Endothelial cell of umbilical vein (primary cell): ENCODE data around the gene LYVE1. TPM values are rescaled to one million over a fixed set of nuclear protein-coding genes. Genes with fewer than 3 reads are reported as not detected.

ENCODE experiments used
- BruUV-seq: library from RNA; stranded (reverse); fragments of 400-500 nt; replicated peaks from 2 replicates; lab custom pipeline; 2021; lab: Mats Ljungman, UMichigan
- CTCF ChIA-PET: fragments of 300-600, 350-600 bp; sonication (Branson Sonifier 250); formaldehyde crosslinking; loops from one replicate; lab custom pipeline; 2021; ENCODE audit warnings: antibody characterized with exemption, inconsistent platforms; lab: Charles Lee
- POLR2A ChIA-PET: fragments of 300-600, 350-600 bp; sonication (Branson Sonifier 250); formaldehyde crosslinking; loops from one replicate; lab custom pipeline; 2021; ENCODE audit warnings: antibody characterized with exemption, inconsistent platforms; lab: Charles Lee
- DNase-seq: peaks from one replicate; pipeline ENCODE4 v3.0.0-alpha.2; 2011; ENCODE audit warnings: low read depth, low spot score
- FAIRE-seq: peaks from 2 replicates; lab custom pipeline; 2011; peaks lifted over from hg19 to GRCh38; lab: Jason Lieb, UNC
- H2AFZ ChIP-seq: 2 replicates; pipeline ENCODE4 v1.6.0; 2012; ENCODE audit warnings: low read depth, low read length, control low read depth, inconsistent platforms
- H3K27ac ChIP-seq: 2 replicates; pipeline ENCODE4 v1.5.1; 2011; ENCODE audit warnings: low read depth, mild to moderate bottlenecking, control low read depth, low read length, moderate library complexity; ENCODE audit not compliant: insufficient read depth
- H3K27me3 ChIP-seq, 2 experiments: 2 replicates each; pipeline versions ENCODE4 v1.6.0 to v1.6.1; 2011; ENCODE audit warnings: low read length in 2 of 2, mixed read lengths in 1 of 2; ENCODE audit not compliant: control insufficient read depth in 2 of 2, insufficient read depth in 2 of 2
- H3K36me3 ChIP-seq, 2 experiments: 2 replicates in 1 of 2; 3 replicates in 1 of 2; pipeline ENCODE4 v1.5.1; 2011; ENCODE audit warnings: low read length in 2 of 2, mild to moderate bottlenecking in 1 of 2, moderate library complexity in 1 of 2; ENCODE audit not compliant: control insufficient read depth in 2 of 2, insufficient read depth in 2 of 2; ENCODE audit errors: extremely low read depth in 1 of 2
- H3K4me1 ChIP-seq: 3 replicates; pipeline ENCODE4 v1.5.1; 2011; ENCODE audit warnings: mild to moderate bottlenecking, low read length; ENCODE audit not compliant: control insufficient read depth, insufficient read depth; ENCODE audit errors: extremely low read depth
- H3K4me2 ChIP-seq: 2 replicates; pipeline ENCODE4 v1.6.1; 2011; ENCODE audit warnings: low read length, control low read depth, mixed read lengths; ENCODE audit not compliant: insufficient read depth
- H3K4me3 ChIP-seq, 3 experiments: fragments of 200-600 bp in 1 of 3; sonication (generic), shearing (Covaris generic) in 1 of 3; replicated peaks in 1 of 3; 2 replicates each; pipeline ENCODE4 v1.5.1; 2011 to 2016; ENCODE audit warnings: control low read depth in 3 of 3, low read length in 3 of 3, mild to moderate bottlenecking in 2 of 3, inconsistent platforms in 1 of 3, low read depth in 1 of 3, moderate library complexity in 1 of 3; ENCODE audit not compliant: insufficient read depth in 1 of 3
- H3K79me2 ChIP-seq: 2 replicates; pipeline ENCODE4 v1.6.0; 2012; ENCODE audit warnings: low read length, inconsistent platforms; ENCODE audit not compliant: control insufficient read depth, insufficient read depth
- H3K9ac ChIP-seq: replicated peaks from 2 replicates; pipeline ENCODE3; 2011; ENCODE audit warnings: low read length, control low read depth; ENCODE audit not compliant: insufficient read depth; ENCODE audit errors: extremely low read depth
- H3K9me1 ChIP-seq: replicated peaks from 3 replicates; pipeline ENCODE4 v1.6.0; 2011; ENCODE audit warnings: mild to moderate bottlenecking, low read length; ENCODE audit not compliant: control insufficient read depth, insufficient read depth; ENCODE audit errors: extremely low read depth
- H3K9me3 ChIP-seq: replicated peaks from 2 replicates; pipeline ENCODE4 v1.5.1; 2012; ENCODE audit warnings: low read length, inconsistent platforms; ENCODE audit not compliant: control insufficient read depth, insufficient read depth
- H4K20me1 ChIP-seq: replicated peaks from 2 replicates; pipeline ENCODE3; 2011; ENCODE audit warnings: mild to moderate bottlenecking, low read length; ENCODE audit not compliant: control insufficient read depth, insufficient read depth; ENCODE audit errors: extremely low read depth
- CTCF ChIP-seq, 2 donors: IDR thresholded peaks; 1 replicate in 1 of 2; 2 replicates in 1 of 2; pipeline ENCODE4 v1.5.1; 2011; ENCODE audit warnings: low read length in 2 of 2, mild to moderate bottlenecking in 2 of 2, moderate library complexity in 2 of 2, control low read depth in 1 of 2, inconsistent platforms in 1 of 2, low read depth in 1 of 2; ENCODE audit not compliant: insufficient read depth in 1 of 2; ENCODE audit errors: extremely low read depth in 1 of 2
- FOS ChIP-seq: IDR thresholded peaks from 2 replicates; pipeline ENCODE4 v1.6.1; 2011; ENCODE audit warnings: mild to moderate bottlenecking, low read length, moderate library complexity, borderline replicate concordance; ENCODE audit not compliant: insufficient read depth
- GATA2 ChIP-seq: IDR thresholded peaks from 2 replicates; pipeline ENCODE4 v1.7.0; 2011; ENCODE audit warnings: low read depth, mild to moderate bottlenecking, moderate library complexity, mixed read lengths, low read length; ENCODE audit not compliant: insufficient read length, insufficient read depth
- MAX ChIP-seq: IDR thresholded peaks from 2 replicates; pipeline ENCODE4 v1.6.1; 2011; ENCODE audit not compliant: insufficient read depth, insufficient read length
- MYC ChIP-seq: IDR thresholded peaks from one replicate; pipeline ENCODE4 v1.6.1; 2011; ENCODE audit warnings: mild to moderate bottlenecking, low read depth, low read length
- POLR2AphosphoS5 ChIP-seq: IDR thresholded peaks from 2 replicates; pipeline ENCODE4 v1.6.1; 2012; ENCODE audit warnings: low read depth, mild to moderate bottlenecking, control low read depth, low read length, moderate library complexity; ENCODE audit not compliant: insufficient read depth
- dilution Hi-C: fragments of 300-500 bp; cut with MboI; formaldehyde crosslinking; loops from one replicate; pipeline ENCODE4 v1.15.0; 2019; ENCODE audit warnings: low sequenced_read_pairs; ENCODE audit not compliant: extremely low pct_ligation_motif_present
- intact Hi-C: fragments of 100-400 bp; cut with micrococcal nuclease; formaldehyde crosslinking; loops from one replicate; pipeline ENCODE4 v1.10.0; 2022
- polyA plus RNA-seq, 4 experiments: library from polyadenylated mRNA; depleted of rRNA in 3 of 4; stranded (reverse) in 3 of 4; unstranded in 1 of 4; fragments of >200 nt; gene quantifications; 2 replicates each; pipeline versions ENCODE4 v1.2.1 to v1.2.3, GENCODE V29; 2011 to 2012; ENCODE audit warnings: missing spikeins in 1 of 4
- total RNA-seq: library from RNA; stranded (reverse); gene quantifications from 2 replicates; pipeline ENCODE4 v1.2.3, GENCODE V29; 2021

The LYVE1 gene
- total and polyA plus RNA-seq, 2 donors (not counting 3 experiments of a cell fraction or from before 2014, with no cell fraction given): 4.6 to 7.6 TPM

- BruUV-seq: no TSS peak
- H3K4me1 ChIP-seq: peaks cover 13% of the 10 kb centered on the region
- DNase-seq: no peak
- dilution Hi-C loops: no loop called here
- intact Hi-C loops: no loop called here
- no peaks in the 10 kb centered on the region for H3K9me3 ChIP-seq
- CTCF ChIA-PET: no interaction called here
- H3K79me2 ChIP-seq: no peaks in the 10 kb centered on the region
- H3K27ac ChIP-seq: no peak overlapping the region
- H3K27me3 ChIP-seq: no peaks in the 10 kb centered on the region
- no peak overlapping the region for H3K4me2 ChIP-seq
- H3K4me3 ChIP-seq: no peak overlapping the region
- H4K20me1 ChIP-seq: no peaks in the 10 kb centered on the region
- FAIRE-seq: no peak
- no peak overlapping the region for H2AFZ ChIP-seq
- POLR2A ChIA-PET: no interaction called here
- H3K9me1 ChIP-seq: no peaks in the 10 kb centered on the region
- H3K9ac ChIP-seq: no peak overlapping the region
- no peaks in the 10 kb centered on the region for H3K36me3 ChIP-seq
- TF ChIP-seq POLR2AphosphoS5: no peak
- no peak for TF ChIP-seq GATA2
- no peak for TF ChIP-seq FOS
- no peak for TF ChIP-seq MAX
- TF ChIP-seq MYC: no peak
- TF ChIP-seq CTCF (IDR thresholded peaks at IDR 0.05; ENCODE audit: extremely low read depth in 1 of 2, insufficient read depth in 1 of 2, low read depth in 1 of 2, low read length in 2 of 2): no peak
Measured at GRCh38 chr11:10594407-10594806, 25.9 kb upstream of the LYVE1 start.
